T-helper 1 cell (primary cell): ENCODE data around the gene RANGRF.

Experiments
- DNase-seq, 5 donors: peaks; one replicate each; pipeline ENCODE4 v3.0.0-alpha.2; 2012 to 2020

RANGRF gene

GRCh38 chr17:8274816-8275215, 13.7 kb upstream of the RANGRF start:
- no peak for DNase-seq

- no peak for DNase-seq
These were observed 12.8 kb upstream of the RANGRF start for GRCh38 chr17:8275421-8276290.

- no peak for DNase-seq
These were observed 11.2 kb upstream of the RANGRF start for GRCh38 chr17:8277317-8277716.

- DNase-seq, result no peak
These were observed 6.1 kb upstream of the RANGRF start for GRCh38 chr17:8282345-8282744.

DNA sequence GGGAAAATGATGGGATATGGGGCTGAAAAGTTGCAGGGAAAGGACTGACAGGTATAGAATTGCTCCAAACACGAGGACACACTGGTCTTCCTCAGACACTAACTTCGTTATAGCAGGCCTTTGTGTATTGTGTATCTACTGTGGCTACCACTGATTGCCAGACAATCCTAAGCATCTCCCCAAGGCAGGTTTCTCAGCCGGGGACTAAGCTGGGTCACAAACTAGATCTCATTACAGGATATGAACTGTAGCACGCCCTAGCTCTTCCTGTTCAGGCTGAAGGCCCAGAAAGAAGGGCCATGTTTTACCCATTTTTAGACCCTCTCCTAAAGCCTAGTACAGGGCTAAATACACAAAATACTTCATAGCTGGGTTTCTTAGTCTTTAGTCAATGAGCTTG, 5.1 kb upstream of the RANGRF start:
- peak in 1 of 5 donors; percentile 25 for DNase-seq

DNA sequence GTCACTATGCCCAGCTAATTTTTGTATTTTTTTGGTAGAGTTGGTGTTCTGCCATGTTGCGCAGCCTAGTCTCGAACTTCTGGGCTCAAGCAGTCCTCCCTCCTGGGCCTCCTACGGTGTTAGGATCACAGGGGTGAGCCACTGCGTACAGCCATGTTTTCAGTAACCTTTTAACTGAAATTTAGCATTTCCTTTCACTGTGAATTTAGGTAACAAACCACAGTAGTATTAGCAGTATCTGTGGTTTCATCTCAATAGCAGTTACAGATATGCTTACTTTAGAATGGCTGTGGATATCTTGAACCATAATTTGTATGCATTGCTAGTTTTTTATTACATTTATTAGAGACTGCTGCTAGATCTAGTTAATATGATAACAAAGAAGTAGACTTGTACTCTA, 4.3 kb upstream of the RANGRF start:
- DNase-seq, result no peak

GRCh38 chr17:8285270-8286181, 2.9 kb upstream of the RANGRF start:
- DNase-seq, result no peak

DNA sequence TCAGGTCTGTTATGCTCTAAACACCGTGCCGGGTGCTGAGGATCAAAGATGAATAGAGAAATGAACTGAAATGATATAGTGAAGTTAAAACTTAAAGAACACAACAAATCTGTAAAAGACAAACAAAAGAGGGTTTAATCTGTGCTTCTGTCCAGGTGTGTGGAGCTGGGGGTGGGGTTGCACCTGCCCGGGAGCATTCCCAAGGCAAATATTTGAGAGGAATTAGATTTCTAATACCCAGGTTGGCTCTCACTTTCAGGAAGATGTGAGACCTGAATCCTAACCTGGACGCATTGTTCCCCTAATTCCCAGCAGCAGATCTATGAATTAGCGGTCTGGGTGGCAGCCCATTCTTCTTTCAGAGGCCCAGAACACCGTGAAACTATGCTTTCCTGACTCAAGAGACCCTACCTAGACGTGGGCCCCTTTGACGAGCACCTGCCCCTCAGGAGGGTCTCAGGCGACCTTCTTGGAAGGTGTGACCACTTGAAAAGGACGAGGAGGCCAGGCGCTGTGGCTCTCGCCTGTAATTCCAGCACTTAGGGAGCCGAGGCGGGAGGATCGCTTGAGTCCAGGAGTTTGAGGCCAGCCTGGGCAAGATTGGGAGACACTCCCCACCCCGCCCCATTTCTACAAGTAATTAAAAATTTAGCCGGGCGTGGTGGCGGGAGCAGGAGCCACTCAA, 677 bp upstream of the RANGRF start:
- DNase-seq, result no peak

DNA sequence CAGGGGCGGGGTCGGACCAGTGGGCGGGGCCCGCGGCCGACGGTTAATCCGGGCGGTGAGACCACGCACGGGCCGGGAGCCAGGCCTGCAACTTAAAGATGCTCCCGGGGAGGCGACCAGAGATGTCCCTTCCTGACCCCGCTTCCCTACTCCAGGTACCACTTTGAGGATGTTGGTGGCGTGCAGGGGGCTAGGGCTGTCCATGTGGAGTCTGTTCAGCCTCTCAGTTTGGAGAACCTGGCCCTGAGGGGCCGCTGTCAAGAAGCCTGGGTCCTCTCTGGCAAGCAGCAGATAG, 580 bp downstream of the RANGRF start:
- peak in 2 of 5 donors; percentile 27 to 46 for DNase-seq

GRCh38 chr17:8290043-8290442, 1.6 kb downstream of the RANGRF start:
- no peak for DNase-seq

DNA sequence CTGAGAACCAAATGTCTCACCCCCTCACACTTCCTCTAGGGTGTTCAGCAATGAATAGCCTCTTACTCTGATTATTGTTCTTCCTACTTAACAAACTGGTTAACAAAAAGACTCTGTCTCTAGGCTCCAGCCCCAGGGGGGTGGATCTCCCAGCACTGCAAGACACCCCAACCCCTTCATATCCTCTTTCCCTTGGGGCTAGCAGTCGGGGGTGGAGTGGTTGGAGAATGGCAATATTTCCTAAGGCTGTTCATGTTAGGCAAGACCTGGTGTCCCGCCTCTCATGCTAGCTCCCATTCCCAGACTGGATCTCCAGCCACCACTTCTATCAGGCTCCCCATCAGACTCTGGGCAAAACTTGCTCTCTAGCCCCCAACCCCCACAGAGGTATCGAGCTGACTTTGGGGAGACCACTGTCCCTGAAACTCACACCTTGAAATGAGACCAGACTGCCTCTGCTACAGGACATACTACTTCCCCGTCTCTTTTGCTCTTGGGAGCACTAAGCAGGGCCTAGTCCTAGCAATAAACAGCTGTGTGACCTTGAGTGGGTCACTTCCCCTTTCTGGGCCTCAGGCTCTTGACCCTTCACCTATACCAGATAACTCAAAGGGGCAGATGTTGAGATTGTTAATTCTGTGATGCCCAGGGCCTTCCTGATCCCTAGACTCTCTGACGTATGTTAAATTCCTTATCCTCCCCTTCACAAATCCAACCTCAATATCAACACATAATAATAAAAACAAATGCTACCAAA, 4.3 kb downstream of the RANGRF start:
- DNase-seq, result no peak

DNA sequence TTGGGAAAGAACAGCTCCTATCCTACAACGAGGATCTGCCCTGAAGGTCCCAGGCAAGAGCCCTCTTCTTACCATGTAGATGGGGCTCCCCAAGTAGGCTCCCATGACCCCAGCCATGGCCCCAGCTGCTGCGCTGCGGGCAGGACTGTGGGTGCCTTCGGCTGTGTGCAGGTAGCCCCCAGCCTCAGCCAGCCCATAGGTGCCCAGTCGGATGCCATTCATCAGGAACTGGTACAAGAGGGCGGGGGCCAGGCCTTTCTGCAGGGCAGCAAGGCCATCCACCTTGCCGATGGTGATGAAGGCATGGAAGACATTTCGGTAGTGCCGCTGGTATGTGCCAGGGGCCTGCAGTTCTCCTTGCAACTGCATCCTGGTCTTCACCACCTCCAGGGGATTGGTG, 5.9 kb downstream of the RANGRF start:
- no peak for DNase-seq

- DNase-seq, result no peak
These were observed 6.4 kb downstream of the RANGRF start for GRCh38 chr17:8294814-8295316.

- DNase-seq, result no peak
These were observed 11.8 kb downstream of the RANGRF start for GRCh38 chr17:8300226-8300625.

GRCh38 chr17:8300627-8301242, 12.3 kb downstream of the RANGRF start:
- peak; percentile 30 to 74 (median 50) for DNase-seq

GRCh38 chr17:8310601-8311123, 22.2 kb downstream of the RANGRF start:
- no peak for DNase-seq

DNA sequence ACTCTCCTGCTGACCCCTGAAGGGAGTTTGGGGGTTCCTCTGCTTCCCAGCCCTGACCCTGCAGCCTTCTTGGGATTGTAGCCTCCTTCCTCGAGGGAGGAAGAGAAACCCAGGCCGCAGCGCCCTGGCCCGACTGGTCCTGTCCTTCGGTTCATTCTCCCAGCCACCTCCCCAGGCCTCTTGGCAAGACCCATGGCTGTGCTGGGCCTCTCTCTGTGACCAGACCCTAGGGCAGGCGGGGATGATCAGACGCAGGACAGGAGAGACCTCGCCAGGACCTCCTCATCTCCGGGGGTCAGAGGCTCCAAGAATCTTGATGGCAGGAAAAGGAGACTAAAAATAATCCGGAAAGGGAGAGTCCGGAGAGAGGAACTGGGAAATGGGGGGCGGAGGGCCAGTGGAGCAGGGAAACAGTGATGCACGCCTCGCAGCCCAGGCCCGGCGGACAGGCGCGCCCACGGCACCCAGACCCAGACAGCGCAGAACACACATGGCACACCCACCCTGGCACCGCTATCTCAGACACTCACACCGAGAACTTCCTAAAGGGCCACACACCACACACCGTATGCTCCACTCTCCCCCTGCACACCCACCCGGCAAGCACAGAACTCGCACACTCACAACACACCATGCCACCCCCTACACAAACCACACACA, 22.8 kb downstream of the RANGRF start:
- no peak for DNase-seq

DNA sequence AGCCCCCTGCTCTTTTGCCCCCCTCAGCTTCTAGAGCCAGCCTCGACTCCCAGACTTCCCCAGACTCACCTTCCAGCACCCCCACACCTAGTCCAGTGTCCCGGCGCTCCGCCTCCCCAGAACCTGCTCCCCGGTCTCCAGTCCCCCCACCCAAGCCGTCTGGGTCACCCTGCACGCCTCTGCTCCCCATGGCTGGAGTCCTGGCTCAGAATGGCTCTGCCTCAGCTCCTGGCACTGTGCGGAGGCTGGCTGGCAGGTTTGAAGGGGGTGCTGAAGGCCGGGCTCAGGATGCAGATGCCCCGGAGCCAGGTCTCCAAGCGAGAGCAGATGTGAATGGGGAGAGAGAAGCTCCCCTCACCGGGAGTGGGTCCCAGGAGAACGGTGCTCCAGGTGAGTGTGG, 23.8 kb downstream of the RANGRF start:
- no peak for DNase-seq

DNA sequence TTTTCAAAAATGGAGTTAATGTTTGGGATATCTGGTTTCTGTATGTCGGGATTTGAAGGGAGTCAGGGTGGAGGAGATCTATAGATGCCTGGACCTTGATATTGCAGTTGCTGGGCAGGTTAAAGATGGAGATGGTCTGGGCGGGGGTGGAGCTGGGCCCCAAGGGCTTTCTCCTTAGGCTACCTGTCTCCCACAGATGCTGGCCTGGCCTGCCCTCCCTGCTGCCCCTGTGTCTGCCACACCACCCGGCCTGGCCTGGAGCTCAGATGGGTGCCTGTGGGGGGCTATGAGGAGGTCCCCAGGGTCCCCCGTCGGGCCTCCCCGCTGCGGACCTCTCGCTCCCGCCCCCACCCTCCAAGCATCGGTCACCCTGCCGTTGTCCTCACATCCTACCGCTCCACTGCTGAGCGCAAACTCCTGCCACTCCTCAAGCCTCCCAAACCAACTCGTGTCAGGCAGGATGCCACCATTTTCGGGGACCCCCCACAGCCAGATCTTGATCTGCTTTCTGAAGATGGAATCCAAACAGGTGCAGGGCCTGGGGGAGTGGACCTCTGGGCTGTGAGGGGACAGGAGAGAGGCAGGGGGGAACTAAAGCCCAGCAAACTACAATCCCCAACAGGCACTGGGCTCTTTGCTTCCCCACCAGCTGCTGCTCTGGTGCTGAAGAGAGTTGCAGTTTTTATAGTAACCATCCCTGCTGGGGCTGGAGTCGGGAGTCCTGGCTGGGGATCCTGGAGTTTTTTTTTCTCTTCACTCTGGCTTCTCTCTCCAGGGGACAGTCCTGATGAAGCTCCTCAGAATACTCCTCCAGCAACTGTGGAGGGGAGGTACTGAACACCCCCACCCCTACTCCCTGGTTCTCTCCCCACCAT, 24.5 kb downstream of the RANGRF start:
- no peak for DNase-seq
